Sigmoid colon (tissue), 7 donors: ENCODE data around the gene RAB41. TPM values are rescaled to one million over a fixed set of nuclear protein-coding genes. Genes with fewer than 3 reads are reported as not detected.

Experiments
- DNase-seq: peaks from one replicate; pipeline ENCODE4 v3.0.0-alpha.2; 2019
- H3K27ac ChIP-seq, 4 donors: fragments of 200-600 bp; sonication (generic); one replicate each; pipeline ENCODE4 v1.5.1; 2016 to 2019; ENCODE audit warnings: mild to moderate bottlenecking in 1 of 4
- H3K27me3 ChIP-seq, 3 donors: fragments of 200-600 bp; sonication (generic); one replicate each; pipeline ENCODE4 v1.5.1; 2019; ENCODE audit warnings: mild to moderate bottlenecking in 1 of 3
- H3K36me3 ChIP-seq, 4 donors: fragments of 200-600 bp; sonication (generic); one replicate each; pipeline ENCODE4 v1.5.1; 2016 to 2019
- H3K4me1 ChIP-seq, 4 donors: fragments of 200-600 bp; sonication (generic); one replicate each; pipeline ENCODE4 v1.5.1; 2017 to 2019
- H3K4me3 ChIP-seq, 4 donors: fragments of 200-600 bp; sonication (generic); one replicate each; pipeline ENCODE4 v1.5.1; 2017 to 2019; ENCODE audit warnings: mild to moderate bottlenecking in 2 of 4, moderate library complexity in 1 of 4
- H3K9me3 ChIP-seq, 4 donors: fragments of 200-600 bp in 3 of 4; sonication (generic) in 3 of 4; one replicate each; pipeline versions ENCODE4 v1.5.1 to v1.6.1; 2013 to 2019
- CTCF ChIP-seq, 4 experiments: fragments of 450-650 bp in 3 of 4; fragments of 200-600 bp in 1 of 4; IDR thresholded peaks; one replicate each; pipeline ENCODE4 v1.5.1; 2016 to 2019; ENCODE audit warnings: antibody characterized with exemption in 4 of 4, mild to moderate bottlenecking in 3 of 4, moderate library complexity in 2 of 4
- EP300 ChIP-seq, 4 donors: sonication (generic); formaldehyde crosslinking; IDR thresholded peaks; one replicate each; pipeline ENCODE4 v1.6.1; 2017; ENCODE audit warnings: antibody characterized with exemption in 4 of 4
- POLR2A ChIP-seq, 2 donors: fragments of 450-650 bp; IDR thresholded peaks; one replicate each; pipeline ENCODE4 v1.6.1; 2016; ENCODE audit warnings: antibody characterized with exemption in 2 of 2, mild to moderate bottlenecking in 2 of 2, moderate library complexity in 2 of 2
- POLR2AphosphoS5 ChIP-seq, 4 donors: sonication (generic); formaldehyde crosslinking; IDR thresholded peaks; one replicate each; pipeline ENCODE4 v1.6.1; 2017; ENCODE audit warnings: antibody characterized with exemption in 4 of 4
- WGBS, 2 donors: extraction: QIAGEN DNeasy Blood & Tissue Kit; methylation state at CpG; one replicate each; pipeline ENCODE4 v1.1.7; 2013; 5-methylcytosine and 5-hydroxymethylcytosine counted together
- intact Hi-C: fragments of 100-400 bp; cut with DNase I; formaldehyde crosslinking; loops from one replicate; pipeline ENCODE4 v1.15.1; 2023
- polyA plus RNA-seq, 3 donors: library from polyadenylated mRNA; stranded (reverse); fragments of 200-250 nt; gene quantifications; one replicate each; pipeline ENCODE4 v1.2.3, GENCODE V29; 2013
- total RNA-seq, 4 donors: library from RNA; depleted of rRNA; stranded (reverse); fragments of >200 nt; gene quantifications; one replicate each; pipeline ENCODE4 v1.1.0, GENCODE V29; 2016
- donor health status: healthy with polysubstance abuse.
- donor health status: Bipolar disorder and iron deficiency.
- donor health status: healthy.

The RAB41 gene
- total and polyA plus RNA-seq, 7 donors: 0.10 TPM; not detected in 6

- Histone ChIP-seq H3K27ac (no peak overlapping the region), H3K4me3 (no peak overlapping the region), H3K9me3 (no peaks in the 10 kb centered on the region), H3K4me1 (no peaks in the 10 kb centered on the region), H3K36me3 (no peaks in the 10 kb centered on the region), H3K27me3 (no peaks in the 10 kb centered on the region)
- no peak for DNase-seq
- 86 to 88% methylated on average over 6 of the region's 6 CpGs for WGBS, 2 donors
- intact Hi-C loops: no loop called here
- no peak for TF ChIP-seq POLR2A (IDR thresholded peaks at IDR 0.05)
- no peak for TF ChIP-seq CTCF (IDR thresholded peaks at IDR 0.05)
- TF ChIP-seq POLR2AphosphoS5 (IDR thresholded peaks at IDR 0.05): no peak
- no peak for TF ChIP-seq EP300 (IDR thresholded peaks at IDR 0.05)
Measured at GRCh38 chrX:70244881-70245280, 37.1 kb upstream of the RAB41 start.

GRCh38 chrX:70247252-70247651 lies 34.7 kb upstream of the RAB41 start:
- intact Hi-C loops: no loop called here

GRCh38 chrX:70252491-70252890 lies 29.5 kb upstream of the RAB41 start:
- Histone ChIP-seq H3K36me3 (no peaks in the 10 kb centered on the region), H3K27ac (no peak overlapping the region), H3K9me3 (no peaks in the 10 kb centered on the region), H3K27me3 (no peaks in the 10 kb centered on the region), H3K4me3 (no peak overlapping the region), H3K4me1 (no peaks in the 10 kb centered on the region)
- 76 to 82% methylated on average over 2 of the region's 2 CpGs for WGBS, 2 donors
- intact Hi-C loops: no loop called here
- TF ChIP-seq EP300 (IDR thresholded peaks at IDR 0.05): no peak
- no peak for TF ChIP-seq CTCF (IDR thresholded peaks at IDR 0.05)
- no peak for TF ChIP-seq POLR2AphosphoS5 (IDR thresholded peaks at IDR 0.05)
- no peak for TF ChIP-seq POLR2A (IDR thresholded peaks at IDR 0.05)
- DNase-seq: no peak

More at GRCh38 chrX:70247252-70247651, 34.7 kb upstream of the RAB41 start:
- Histone ChIP-seq H3K4me1 (no peaks in the 10 kb centered on the region), H3K27me3 (no peaks in the 10 kb centered on the region), H3K4me3 (no peak overlapping the region), H3K36me3 (no peaks in the 10 kb centered on the region), H3K27ac (no peak overlapping the region), H3K9me3 (no peaks in the 10 kb centered on the region)
- no peak for DNase-seq
- TF ChIP-seq CTCF (IDR thresholded peaks at IDR 0.05): no peak
- no peak for TF ChIP-seq POLR2AphosphoS5 (IDR thresholded peaks at IDR 0.05)
- no peak for TF ChIP-seq EP300 (IDR thresholded peaks at IDR 0.05)
- no peak for TF ChIP-seq POLR2A (IDR thresholded peaks at IDR 0.05)
- WGBS, 2 donors: 47 to 84% methylated on average over 2 of the region's 2 CpGs

- Histone ChIP-seq H3K27ac (no peak overlapping the region), H3K4me1 (no peaks in the 10 kb centered on the region), H3K36me3 (no peaks in the 10 kb centered on the region), H3K9me3 (no peaks in the 10 kb centered on the region), H3K4me3 (no peak overlapping the region), H3K27me3 (no peaks in the 10 kb centered on the region)
- no peak for DNase-seq
- intact Hi-C loops: no loop called here
- no peak for TF ChIP-seq EP300 (IDR thresholded peaks at IDR 0.05)
- TF ChIP-seq POLR2A (IDR thresholded peaks at IDR 0.05): no peak
- no peak for TF ChIP-seq POLR2AphosphoS5 (IDR thresholded peaks at IDR 0.05)
- no peak for TF ChIP-seq CTCF (IDR thresholded peaks at IDR 0.05)
- WGBS, 2 donors: 85 to 87% methylated on average over 3 of the region's 3 CpGs
Measured at GRCh38 chrX:70253377-70254062, 28.5 kb upstream of the RAB41 start.

- WGBS, 2 donors: 84 to 93% methylated on average over 1 of the region's 1 CpG
- no peaks in the 10 kb centered on the region for H3K4me1 ChIP-seq
- no peaks in the 10 kb centered on the region for H3K27me3 ChIP-seq
- intact Hi-C loops: no loop called here
- no peaks in the 10 kb centered on the region for H3K9me3 ChIP-seq
- no peak for DNase-seq
- no peak for TF ChIP-seq EP300 (IDR thresholded peaks at IDR 0.05)
- no peak for TF ChIP-seq POLR2AphosphoS5 (IDR thresholded peaks at IDR 0.05)
- no peak for TF ChIP-seq CTCF (IDR thresholded peaks at IDR 0.05)
- no peak for TF ChIP-seq POLR2A (IDR thresholded peaks at IDR 0.05)
- no peak overlapping the region for H3K4me3 ChIP-seq
- H3K36me3 ChIP-seq: no peaks in the 10 kb centered on the region
- no peak overlapping the region for H3K27ac ChIP-seq
Measured at GRCh38 chrX:70254063-70254400, 27.9 kb upstream of the RAB41 start.
